NCI-H1436 (cell line): ENCODE data around the gene ZIC2.

ENCODE experiments used
- DNase-seq: peaks from one replicate; lab custom pipeline; 2025; lab: John Stamatoyannopoulos, UW

The ZIC2 gene

GRCh38 chr13:99986741-99987140 lies 5.2 kb downstream of the ZIC2 start:
- DNase-seq = no peak

- no peak for DNase-seq
Observed at GRCh38 chr13:99987154-99988019, 5.8 kb downstream of the ZIC2 start.

GRCh38 chr13:99988529-99989275 lies 7.1 kb downstream of the ZIC2 start:
- no peak for DNase-seq

DNA sequence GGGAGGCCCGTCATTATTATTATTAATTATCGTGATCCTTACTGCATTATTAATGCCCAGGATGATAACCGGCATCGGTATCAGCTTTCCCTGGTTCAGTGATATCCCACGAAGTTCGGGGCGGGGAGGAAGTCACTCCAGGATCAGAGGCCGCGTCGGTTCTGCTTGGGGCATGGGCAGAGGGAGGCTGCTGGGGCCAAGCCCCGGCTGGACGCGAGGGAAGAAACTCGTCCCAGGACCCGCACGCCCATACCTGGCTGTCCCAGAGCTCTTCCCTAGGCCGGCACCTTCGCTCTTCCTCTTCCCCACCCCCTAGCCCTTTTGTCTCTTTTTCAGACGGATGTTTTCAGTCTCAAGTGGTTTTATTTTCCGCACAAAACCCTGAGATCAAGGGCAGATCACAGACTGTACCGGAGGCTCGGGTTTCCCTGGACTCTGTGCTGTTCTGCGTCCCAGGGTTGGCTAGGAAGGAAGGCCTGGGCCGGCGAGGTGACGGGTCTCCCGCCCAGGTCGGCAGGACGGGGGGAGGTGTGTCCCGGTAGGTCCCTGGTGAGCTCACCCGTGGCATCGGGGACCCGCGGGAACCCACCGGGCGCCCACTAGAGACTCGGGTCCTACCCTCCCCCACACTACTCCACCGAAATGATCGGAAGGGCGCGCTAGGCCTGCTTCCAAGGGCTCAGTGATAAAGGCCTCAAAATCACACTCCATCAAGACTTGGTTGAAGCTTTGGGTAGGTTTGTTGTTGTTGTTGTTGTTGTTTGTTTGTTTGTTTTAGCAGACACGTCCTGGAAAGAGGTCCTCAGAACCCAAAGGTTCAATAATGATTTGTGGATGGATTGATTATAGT lies 7.9 kb downstream of the ZIC2 start:
- no peak for DNase-seq

DNA sequence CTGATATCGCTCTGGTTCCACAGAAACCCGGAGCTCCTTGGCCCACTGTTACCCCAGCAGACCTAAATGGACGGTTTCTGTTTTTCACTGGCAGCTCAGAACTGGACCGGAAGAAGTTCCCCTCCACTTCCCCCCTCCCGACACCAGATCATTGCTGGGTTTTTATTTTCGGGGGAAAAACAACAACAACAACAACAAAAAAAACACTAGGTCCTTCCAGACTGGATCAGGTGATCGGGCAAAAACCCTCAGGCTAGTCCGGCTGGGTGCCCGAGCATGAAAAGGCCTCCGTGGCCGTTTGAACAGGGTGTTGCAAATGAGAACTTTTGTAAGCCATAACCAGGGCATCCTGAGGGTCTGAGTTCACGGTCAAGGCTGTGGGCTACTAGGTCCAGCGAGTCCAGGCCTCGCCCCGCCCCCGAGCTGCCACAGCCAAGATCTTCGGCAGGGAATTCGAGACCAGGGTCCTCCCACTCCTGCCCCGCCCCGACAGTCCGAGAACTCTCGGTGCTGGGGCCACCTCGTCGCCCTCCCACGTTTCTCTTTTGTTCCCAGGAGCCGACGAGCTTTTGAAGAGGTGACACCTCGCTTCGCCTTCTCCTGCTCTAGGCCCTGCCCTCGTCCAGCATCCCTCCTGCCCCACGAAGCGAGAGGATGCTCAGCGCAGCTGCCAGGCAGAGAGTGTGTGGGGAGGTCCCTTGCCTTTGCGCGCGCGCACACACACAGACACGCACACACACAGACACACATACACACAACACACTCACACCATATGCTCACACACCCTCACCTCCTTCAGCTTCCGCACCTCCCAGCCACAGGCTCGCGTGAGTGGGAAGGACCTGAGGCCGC lies 8.8 kb downstream of the ZIC2 start:
- DNase-seq = no peak

DNA sequence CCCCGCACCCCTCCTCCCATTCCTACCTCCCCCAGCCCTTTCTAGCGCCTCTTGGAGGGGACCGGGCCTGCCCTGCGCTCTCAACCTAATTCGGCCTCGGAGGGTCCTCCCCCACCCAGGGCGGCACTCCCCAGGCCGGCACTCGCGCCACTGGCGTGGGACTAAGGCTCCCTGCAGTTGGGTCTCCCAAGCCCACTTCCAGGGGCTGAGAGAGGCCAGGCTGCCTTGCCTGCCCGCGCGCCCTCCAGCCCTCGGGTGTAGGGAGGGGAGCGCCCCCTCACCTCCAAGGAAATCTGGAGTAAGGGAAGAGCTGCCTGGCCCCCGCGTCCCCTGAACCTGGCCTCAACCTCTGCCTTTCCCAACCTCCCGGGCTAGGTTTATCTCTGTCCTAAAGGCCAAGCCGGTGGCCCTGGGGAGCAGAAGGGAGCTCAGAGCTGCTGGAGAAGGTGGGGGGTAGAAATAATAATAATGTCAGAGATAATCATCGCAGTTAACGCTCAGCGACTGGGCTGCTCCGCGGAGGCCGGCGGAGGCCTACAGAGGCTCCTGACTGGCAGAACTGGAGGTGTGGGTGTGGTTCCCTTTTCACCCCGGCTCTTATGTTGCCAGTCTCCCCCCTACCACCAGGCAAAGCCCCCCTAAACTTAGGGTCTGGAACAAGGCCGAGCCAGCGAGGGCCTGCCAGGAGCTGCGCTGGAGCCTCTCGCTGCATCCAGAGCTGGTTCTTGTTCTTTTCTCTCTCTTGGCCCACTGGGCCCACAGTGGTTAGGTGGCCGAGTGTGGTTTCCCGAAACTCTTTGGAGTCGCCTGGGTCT lies 9.6 kb downstream of the ZIC2 start:
- DNase-seq = no peak

GRCh38 chr13:99991828-99992775 lies 10.5 kb downstream of the ZIC2 start:
- DNase-seq = no peak

DNA sequence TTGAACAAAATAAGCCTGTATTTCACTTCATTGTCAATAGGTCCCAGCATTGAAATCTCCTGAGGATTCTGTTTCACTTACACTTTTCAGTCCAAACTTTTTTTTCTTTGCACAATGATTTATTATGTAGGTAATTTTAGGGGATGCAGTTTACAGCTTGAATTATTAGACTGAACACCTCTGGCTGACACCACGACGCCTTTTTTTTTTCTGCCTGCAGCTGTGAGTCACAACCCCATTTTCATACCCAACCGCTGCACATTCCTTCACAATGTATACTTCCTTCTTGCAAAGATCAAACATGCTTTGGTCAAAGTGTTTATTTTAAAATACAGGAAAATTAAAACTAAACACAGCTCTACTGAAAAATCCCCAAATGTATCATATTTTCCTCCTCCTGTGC lies 11.4 kb downstream of the ZIC2 start:
- DNase-seq = no peak

GRCh38 chr13:99993660-99994637 lies 12.4 kb downstream of the ZIC2 start:
- DNase-seq = no peak

DNA sequence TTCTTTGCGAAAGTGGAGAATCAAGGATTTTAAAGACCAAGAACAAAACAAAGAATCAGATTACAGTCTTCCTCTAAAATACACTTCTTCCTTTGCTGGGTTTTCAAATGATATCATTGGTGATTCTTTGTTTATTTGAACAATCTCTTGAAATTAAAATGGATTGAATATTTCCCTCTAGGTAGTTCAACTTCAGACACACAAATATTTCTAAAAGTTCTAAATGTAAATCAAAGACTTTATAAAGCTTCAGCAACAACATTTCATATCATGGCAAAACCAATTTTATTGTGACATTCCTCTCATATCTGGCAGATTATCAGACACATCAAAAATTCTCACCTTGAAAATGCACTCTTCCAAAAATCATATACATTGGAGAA lies 13.0 kb downstream of the ZIC2 start:
- DNase-seq = no peak

GRCh38 chr13:99995104-99995588 lies 13.6 kb downstream of the ZIC2 start:
- no peak for DNase-seq

GRCh38 chr13:99995589-99996380 lies 14.2 kb downstream of the ZIC2 start:
- DNase-seq = peak; percentile 16

- DNase-seq = no peak
Observed at GRCh38 chr13:99996381-99996973, 14.9 kb downstream of the ZIC2 start.

DNA sequence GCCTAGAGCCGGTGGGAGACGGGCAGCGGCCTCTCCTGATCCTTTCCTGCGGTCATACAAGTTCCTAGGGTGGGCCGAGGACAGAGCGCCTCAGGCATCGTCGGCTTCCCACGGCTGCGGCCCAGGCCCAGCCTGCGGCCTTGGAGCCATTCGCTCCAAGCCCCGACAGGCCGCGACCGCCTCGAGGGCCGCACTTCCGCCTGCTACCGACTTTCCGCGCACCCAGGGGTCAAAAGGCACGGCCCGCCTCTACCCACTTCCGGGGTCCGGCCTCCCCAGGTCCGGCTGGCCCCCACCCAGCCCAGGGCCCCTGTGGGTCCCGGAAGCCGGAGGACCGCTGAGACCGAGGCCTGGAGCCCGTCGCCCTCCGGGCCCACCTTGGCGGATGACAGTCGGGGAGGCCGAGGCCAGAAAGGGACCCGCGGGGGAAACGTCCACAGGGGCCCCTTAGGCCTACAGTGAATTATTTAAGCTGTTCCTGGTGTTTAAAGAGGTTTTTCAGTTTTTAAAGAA lies 16.2 kb downstream of the ZIC2 start:
- no peak for DNase-seq

- DNase-seq = no peak
Observed at GRCh38 chr13:99998261-99998660, 16.7 kb downstream of the ZIC2 start.

DNA sequence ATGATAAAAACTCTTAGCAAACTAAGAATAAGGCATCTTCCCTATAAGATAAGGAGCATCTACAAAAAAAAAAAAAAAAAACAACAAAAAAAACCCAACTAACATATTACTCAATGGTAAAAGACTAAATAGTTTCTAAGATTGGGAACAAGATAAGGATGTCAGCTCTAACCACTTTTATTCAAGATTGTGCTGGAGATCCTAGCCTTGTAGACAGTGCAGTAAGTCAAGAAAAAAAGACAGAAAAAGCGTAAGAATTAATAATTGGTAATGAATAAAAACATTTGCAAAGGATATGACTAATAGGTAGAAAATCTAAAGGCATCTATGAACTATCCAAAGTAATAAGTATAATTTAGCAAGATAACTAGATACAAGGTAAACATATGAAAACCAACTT lies 33.0 kb downstream of the ZIC2 start:
- no peak for DNase-seq
